Peyer's patch (tissue), 4 donors: Measurements from ENCODE around the gene SNCB. TPM values are rescaled to one million over a fixed set of nuclear protein-coding genes. Genes with fewer than 3 reads are reported as not detected.

Experiments used
- DNase-seq, 3 donors: peaks; one replicate each; pipeline ENCODE4 v3.0.0-alpha.2; 2017 to 2019
- H3K27ac ChIP-seq, 4 donors: fragments of 200-600 bp; sonication (generic); one replicate each; pipeline ENCODE4 v1.5.1; 2016 to 2019
- H3K27me3 ChIP-seq, 2 donors: fragments of 200-600 bp; sonication (generic); one replicate each; pipeline ENCODE4 v1.5.1; 2019
- H3K36me3 ChIP-seq, 3 donors: fragments of 200-600 bp; sonication (generic); one replicate each; pipeline ENCODE4 v1.5.1; 2016 to 2019
- H3K4me1 ChIP-seq, 4 donors: fragments of 200-600 bp; sonication (generic); one replicate each; pipeline ENCODE4 v1.5.1; 2016 to 2019
- H3K4me3 ChIP-seq, 4 donors: fragments of 200-600 bp; sonication (generic); 1 replicate in 3 of 4; 2 replicates in 1 of 4; pipeline ENCODE4 v1.5.1; 2016 to 2019; ENCODE audit warnings: mild to moderate bottlenecking in 1 of 4
- H3K9me3 ChIP-seq, 4 donors: fragments of 200-600 bp; sonication (generic); one replicate each; pipeline ENCODE4 v1.5.1; 2016 to 2019; ENCODE audit warnings: mild to moderate bottlenecking in 1 of 4
- CTCF ChIP-seq, 6 experiments: fragments of 450-650 bp in 4 of 6; fragments of 200-600 bp in 2 of 6; sonication (generic) in 1 of 6; IDR thresholded peaks; one replicate each; pipeline ENCODE4 v1.5.1; 2017 to 2019; ENCODE audit warnings: antibody characterized with exemption in 6 of 6, mild to moderate bottlenecking in 3 of 6, moderate library complexity in 1 of 6
- POLR2A ChIP-seq, 2 donors: fragments of 450-650 bp; IDR thresholded peaks; one replicate each; pipeline ENCODE4 v1.5.1; 2017; ENCODE audit warnings: antibody characterized with exemption in 2 of 2, mild to moderate bottlenecking in 2 of 2, moderate library complexity in 2 of 2
- total RNA-seq, 4 donors: library from RNA; depleted of rRNA; stranded (reverse); fragments of >200 nt; gene quantifications; one replicate each; pipeline ENCODE4 v1.1.0, GENCODE V29; 2016

SNCB gene
- total RNA-seq, 4 donors from 2014 or later: not detected

DNA sequence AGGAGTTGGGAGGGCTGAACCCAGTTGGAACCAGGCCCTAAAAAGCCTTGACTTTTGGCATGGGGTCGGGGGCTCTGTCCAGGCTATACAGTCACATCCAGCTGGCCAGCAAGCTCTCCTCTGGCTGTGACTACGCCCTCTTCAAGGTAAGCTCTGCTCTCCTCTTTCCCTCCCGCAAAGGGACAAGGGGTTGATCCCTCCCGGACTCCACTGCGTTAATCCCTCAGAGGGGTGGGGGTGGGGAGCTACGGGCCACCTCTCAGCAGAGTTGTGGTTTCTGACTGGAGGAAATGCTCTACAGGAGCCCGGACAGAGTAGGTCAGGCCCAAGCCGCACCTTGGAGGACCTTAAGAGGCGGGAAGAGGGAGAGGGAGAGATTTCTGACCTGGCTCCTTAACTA lies 14.0 kb upstream of the SNCB start:
- Histone ChIP-seq H3K27me3 (no peaks in the 10 kb centered on the region), H3K4me1 (peaks cover 0 to 19% (median 11%) of the 10 kb centered on the region in 4 donors), H3K27ac (no peak overlapping the region), H3K4me3 (no peak overlapping the region), H3K9me3 (no peaks in the 10 kb centered on the region), H3K36me3 (no peaks in the 10 kb centered on the region)
- TF ChIP-seq POLR2A (IDR thresholded peaks at IDR 0.05) (no peak), CTCF (IDR thresholded peaks at IDR 0.05) (no peak)
- no peak for DNase-seq

GRCh38 chr5:176643491-176644219 lies 13.3 kb upstream of the SNCB start:
- Histone ChIP-seq H3K4me1 (peaks cover 0 to 14% (median 9%) of the 10 kb centered on the region in 4 donors), H3K9me3 (no peaks in the 10 kb centered on the region), H3K36me3 (no peaks in the 10 kb centered on the region), H3K27me3 (no peaks in the 10 kb centered on the region), H3K4me3 (no peak overlapping the region), H3K27ac (no peak overlapping the region)
- TF ChIP-seq CTCF (IDR thresholded peaks at IDR 0.05): no peak
- no peak for DNase-seq

DNA sequence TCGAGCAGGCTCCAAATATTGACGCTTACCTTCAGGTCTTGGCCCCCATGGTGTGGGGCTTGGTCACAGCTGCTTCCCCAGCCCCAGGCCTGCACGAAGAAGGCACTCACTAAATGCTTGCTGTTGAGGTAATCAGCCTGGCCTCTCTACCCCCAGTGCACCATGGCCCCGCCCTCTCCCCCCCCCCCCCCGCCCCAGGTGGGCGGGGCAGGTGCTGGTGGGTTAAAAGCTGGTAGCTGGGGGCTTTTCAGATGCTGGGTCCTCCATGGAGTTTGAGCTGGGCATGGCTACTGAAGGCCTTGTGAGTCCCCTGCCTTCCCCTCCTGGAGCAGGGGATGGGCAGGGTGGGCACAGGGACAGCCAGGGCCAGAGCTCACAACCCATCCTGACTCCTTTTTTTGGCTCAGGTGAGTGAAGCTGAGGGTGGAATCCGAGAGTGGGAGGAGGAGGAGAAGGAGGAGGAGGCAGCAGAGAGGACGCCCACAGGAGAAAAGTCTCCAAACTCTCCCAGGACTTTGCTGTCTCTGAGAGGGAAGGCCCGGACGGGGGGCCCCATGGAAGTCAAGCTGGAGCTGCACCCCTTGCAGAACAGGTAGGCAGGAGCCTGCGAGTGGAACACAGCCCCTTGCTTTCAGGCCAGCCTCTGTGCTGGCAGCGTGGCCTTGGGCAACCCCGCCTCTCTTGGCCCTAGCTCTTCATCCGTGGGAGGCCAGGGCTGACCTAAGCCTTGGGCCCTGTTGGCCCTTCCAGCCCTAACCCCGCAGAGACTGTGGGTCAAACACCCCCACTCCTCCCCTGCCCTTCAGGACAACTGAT lies 12.5 kb upstream of the SNCB start:
- Histone ChIP-seq H3K27ac (no peak overlapping the region), H3K4me1 (peaks cover 0 to 7% (median 5%) of the 10 kb centered on the region in 4 donors), H3K4me3 (no peak overlapping the region), H3K9me3 (no peaks in the 10 kb centered on the region), H3K36me3 (no peaks in the 10 kb centered on the region), H3K27me3 (no peaks in the 10 kb centered on the region)
- no peak for TF ChIP-seq POLR2A (IDR thresholded peaks at IDR 0.05)
- no peak for TF ChIP-seq CTCF (IDR thresholded peaks at IDR 0.05)
- no peak for DNase-seq

GRCh38 chr5:176640616-176641015 lies 10.3 kb upstream of the SNCB start:
- no peak overlapping the region for H3K4me3 ChIP-seq
- no peaks in the 10 kb centered on the region for H3K36me3 ChIP-seq
- no peak for DNase-seq
- no peak overlapping the region for H3K27ac ChIP-seq
- H3K27me3 ChIP-seq: no peaks in the 10 kb centered on the region
- no peaks in the 10 kb centered on the region for H3K9me3 ChIP-seq
- TF ChIP-seq POLR2A (IDR thresholded peaks at IDR 0.05): no peak
- H3K4me1 ChIP-seq: no peaks in the 10 kb centered on the region

DNA sequence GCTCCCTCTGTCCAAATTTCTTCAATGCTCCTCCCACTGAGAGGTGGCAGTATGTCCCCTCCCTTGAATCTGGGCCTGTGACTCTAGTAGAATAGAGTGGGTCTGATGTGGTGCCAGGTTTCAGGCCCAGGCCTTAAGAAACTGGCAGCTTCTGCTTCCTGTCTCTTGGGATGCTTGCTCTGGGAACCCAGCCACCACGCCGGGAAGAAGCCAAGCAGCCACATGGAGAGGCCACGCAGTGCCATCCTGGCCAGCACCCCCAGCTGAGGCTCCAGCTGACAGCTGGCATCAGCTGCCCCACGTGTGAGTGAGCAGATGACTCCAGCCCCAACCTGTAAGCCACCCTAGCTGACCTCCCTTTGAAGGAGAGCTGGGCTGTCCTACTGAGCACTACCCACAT lies 9.6 kb upstream of the SNCB start:
- H3K27ac ChIP-seq: no peak overlapping the region
- no peak for TF ChIP-seq POLR2A (IDR thresholded peaks at IDR 0.05)
- TF ChIP-seq CTCF (IDR thresholded peaks at IDR 0.05): no peak
- DNase-seq: no peak
- no peaks in the 10 kb centered on the region for H3K4me1 ChIP-seq
- no peaks in the 10 kb centered on the region for H3K27me3 ChIP-seq
- H3K9me3 ChIP-seq: no peaks in the 10 kb centered on the region
- no peaks in the 10 kb centered on the region for H3K36me3 ChIP-seq
- no peak overlapping the region for H3K4me3 ChIP-seq

GRCh38 chr5:176639208-176639607 lies 8.9 kb upstream of the SNCB start:
- no peaks in the 10 kb centered on the region for H3K36me3 ChIP-seq
- TF ChIP-seq CTCF (IDR thresholded peaks at IDR 0.05): no peak
- no peaks in the 10 kb centered on the region for H3K9me3 ChIP-seq
- peaks cover 0 to 1% (median 0%) of the 10 kb centered on the region in 4 donors for H3K4me1 ChIP-seq
- no peaks in the 10 kb centered on the region for H3K27me3 ChIP-seq
- DNase-seq: no peak
- H3K27ac ChIP-seq: no peak overlapping the region
- H3K4me3 ChIP-seq: no peak overlapping the region
